ENCODE data around the gene CLDN19.

DNA sequence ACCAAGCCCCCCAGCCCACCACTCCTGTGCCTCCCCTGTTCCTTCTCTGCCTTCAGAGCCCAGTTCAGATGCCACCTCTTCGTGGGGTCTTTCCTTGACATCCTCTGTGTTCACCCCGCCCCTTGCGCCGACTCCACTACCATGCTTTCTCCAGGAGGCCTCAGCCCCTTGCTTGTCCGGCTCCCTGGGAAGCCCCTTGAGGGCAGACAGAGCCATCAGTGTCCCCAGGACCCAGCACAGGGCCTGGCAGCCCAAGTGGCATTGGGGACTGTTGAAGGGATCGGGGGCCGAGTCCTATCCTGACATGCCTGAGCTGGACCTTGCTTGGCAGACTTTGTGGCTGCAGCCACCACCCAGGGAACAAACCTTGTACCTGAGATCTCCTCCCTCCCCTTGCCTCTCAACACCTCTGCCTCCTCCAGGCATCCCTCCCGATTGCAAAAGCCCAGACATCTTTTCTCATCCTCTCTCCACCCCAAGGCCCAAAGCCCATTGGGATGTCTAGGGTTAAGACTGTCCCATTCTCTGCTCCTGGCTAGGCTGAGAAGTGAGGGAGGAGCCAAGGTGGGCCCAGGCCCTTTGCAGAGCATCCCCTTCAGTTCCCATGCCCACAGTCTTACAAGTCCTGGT, 3.4 kb downstream of the CLDN19 start:
- TF ChIP-seq, protein P1, sequence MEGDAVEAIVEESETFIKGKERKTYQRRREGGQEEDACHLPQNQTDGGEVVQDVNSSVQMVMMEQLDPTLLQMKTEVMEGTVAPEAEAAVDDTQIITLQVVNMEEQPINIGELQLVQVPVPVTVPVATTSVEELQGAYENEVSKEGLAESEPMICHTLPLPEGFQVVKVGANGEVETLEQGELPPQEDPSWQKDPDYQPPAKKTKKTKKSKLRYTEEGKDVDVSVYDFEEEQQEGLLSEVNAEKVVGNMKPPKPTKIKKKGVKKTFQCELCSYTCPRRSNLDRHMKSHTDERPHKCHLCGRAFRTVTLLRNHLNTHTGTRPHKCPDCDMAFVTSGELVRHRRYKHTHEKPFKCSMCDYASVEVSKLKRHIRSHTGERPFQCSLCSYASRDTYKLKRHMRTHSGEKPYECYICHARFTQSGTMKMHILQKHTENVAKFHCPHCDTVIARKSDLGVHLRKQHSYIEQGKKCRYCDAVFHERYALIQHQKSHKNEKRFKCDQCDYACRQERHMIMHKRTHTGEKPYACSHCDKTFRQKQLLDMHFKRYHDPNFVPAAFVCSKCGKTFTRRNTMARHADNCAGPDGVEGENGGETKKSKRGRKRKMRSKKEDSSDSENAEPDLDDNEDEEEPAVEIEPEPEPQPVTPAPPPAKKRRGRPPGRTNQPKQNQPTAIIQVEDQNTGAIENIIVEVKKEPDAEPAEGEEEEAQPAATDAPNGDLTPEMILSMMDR (IDR thresholded peaks at IDR 0.05; ENCODE audit: low read depth, low read length) = no peak
- no peak for TF ChIP-seq POLR2A (IDR thresholded peaks at IDR 0.05; ENCODE audit: extremely low read depth, insufficient read length)
- TF ChIP-seq, protein P2, sequence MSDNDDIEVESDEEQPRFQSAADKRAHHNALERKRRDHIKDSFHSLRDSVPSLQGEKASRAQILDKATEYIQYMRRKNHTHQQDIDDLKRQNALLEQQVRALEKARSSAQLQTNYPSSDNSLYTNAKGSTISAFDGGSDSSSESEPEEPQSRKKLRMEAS (IDR thresholded peaks at IDR 0.05; ENCODE audit: low read depth, low read length) = no peak

Measured in NB4 (cell line).